Measurements from ENCODE around the gene NAA80.

GRCh38 chr3:50294492-50295403 is 4.5 kb downstream of the NAA80 start:
- TF ChIP-seq EP300 (IDR thresholded peaks at IDR 0.05) (no peak), CTCF (IDR thresholded peaks at IDR 0.05) (no peak), USF2 (IDR thresholded peaks at IDR 0.05) (no peak), POLR2A (IDR thresholded peaks at IDR 0.05; ENCODE audit: low read length) (no peak), CHD2 (IDR thresholded peaks at IDR 0.05; ENCODE audit: low read length, partially characterized antibody) (no peak)

Measured in A549 (cell line).